GM23338 (cell line): Measurements from ENCODE around the gene TEPSIN. TPM values are rescaled to one million over a fixed set of nuclear protein-coding genes. Genes with fewer than 3 reads are reported as not detected.

ENCODE experiments used
- ATAC-seq: fragments of 200-7000 bp; cut with Tn5 transposase; 3 replicates; pipeline ENCODE4 v1.9.1; 2020
- DNase-seq: peaks from one replicate; pipeline ENCODE4 v3.0.0-alpha.2; 2015; ENCODE audit warnings: low spot score
- H2AFZ ChIP-seq: fragments of 200-600 bp; sonication (generic); 2 replicates; pipeline ENCODE4 v1.8.0; 2016; ENCODE audit warnings: antibody characterized with exemption, mild to moderate bottlenecking, moderate library complexity
- H3F3A ChIP-seq: fragments of 200-600 bp; sonication (generic); replicated peaks from 2 replicates; pipeline ENCODE4 v1.8.0; 2017; ENCODE audit warnings: antibody characterized with exemption, mixed run types, low read depth
- H3K27ac ChIP-seq: fragments of 200-600 bp; sonication (generic); 2 replicates; pipeline ENCODE4 v1.6.1; 2016; ENCODE audit warnings: low read depth
- H3K27me3 ChIP-seq: fragments of 200-600 bp; sonication (generic); 2 replicates; pipeline ENCODE4 v1.8.0; 2016; ENCODE audit warnings: mild to moderate bottlenecking, mixed run types, moderate library complexity; ENCODE audit not compliant: insufficient read depth
- H3K36me3 ChIP-seq: fragments of 200-600 bp; sonication (generic); 2 replicates; pipeline ENCODE4 v1.8.0; 2016; ENCODE audit warnings: mild to moderate bottlenecking; ENCODE audit not compliant: insufficient read depth
- H3K4me1 ChIP-seq: fragments of 200-600 bp; sonication (generic); 2 replicates; pipeline ENCODE4 v1.8.0; 2016; ENCODE audit warnings: mild to moderate bottlenecking, moderate library complexity; ENCODE audit not compliant: insufficient read depth
- H3K4me2 ChIP-seq: fragments of 200-600 bp; sonication (generic); 2 replicates; pipeline ENCODE4 v1.7.1; 2017; ENCODE audit warnings: mixed run types
- H3K4me3 ChIP-seq: fragments of 200-600 bp; sonication (generic); 2 replicates; pipeline ENCODE4 v1.6.1; 2016; ENCODE audit warnings: mixed run types
- H3K79me2 ChIP-seq: fragments of 200-600 bp; sonication (generic); replicated peaks from 2 replicates; pipeline ENCODE4 v1.8.0; 2017; ENCODE audit warnings: mild to moderate bottlenecking; ENCODE audit not compliant: insufficient read depth
- H3K9me2 ChIP-seq: fragments of 200-600 bp; sonication (generic); 2 replicates; pipeline ENCODE4 v1.8.0; 2017; ENCODE audit not compliant: insufficient read depth
- H4K20me1 ChIP-seq: fragments of 200-600 bp; sonication (generic); replicated peaks from 2 replicates; pipeline ENCODE4 v1.8.0; 2017; ENCODE audit warnings: mild to moderate bottlenecking; ENCODE audit not compliant: insufficient read depth
- H3K27ac Mint-ChIP-seq: 2 replicates; pipeline ENCODE4 v1.8.0; 2020; ENCODE audit warnings: inconsistent platforms, mild to moderate bottlenecking, moderate library complexity, mixed read lengths
- H3K27me3 Mint-ChIP-seq: 3 replicates; pipeline ENCODE4 v1.8.0; 2022; ENCODE audit warnings: low read depth, mild to moderate bottlenecking, moderate library complexity, mixed read lengths, inconsistent platforms; ENCODE audit not compliant: insufficient read depth, poor library complexity
- H3K36me3 Mint-ChIP-seq: 3 replicates; pipeline ENCODE4 v1.8.0; 2021; ENCODE audit warnings: low read depth, mild to moderate bottlenecking, inconsistent platforms, moderate library complexity, mixed read lengths
- H3K4me1 Mint-ChIP-seq: 3 replicates; pipeline ENCODE4 v1.8.0; 2020; ENCODE audit warnings: mild to moderate bottlenecking, inconsistent platforms, mixed read lengths
- H3K4me3 Mint-ChIP-seq: 3 replicates; pipeline ENCODE4 v1.8.0; 2021; ENCODE audit warnings: moderate library complexity, mild to moderate bottlenecking, inconsistent platforms, mixed read lengths
- H3K9me3 Mint-ChIP-seq: 3 replicates; pipeline ENCODE4 v1.8.0; 2020; ENCODE audit warnings: moderate library complexity, mild to moderate bottlenecking, inconsistent platforms, mixed read lengths
- CREB1 ChIP-seq: fragments of 250-450 bp; sonication (Bioruptor Pico); IDR thresholded peaks from 2 replicates; pipeline ENCODE4 v1.5.0; 2020; ENCODE audit warnings: low read depth, mild to moderate bottlenecking, moderate library complexity
- EZH2phosphoT487 ChIP-seq: fragments of 200-600 bp; sonication (generic); IDR thresholded peaks from one replicate; pipeline ENCODE4 v1.8.1; 2018; ENCODE audit warnings: antibody characterized with exemption; ENCODE audit not compliant: unreplicated experiment
- STAT1 ChIP-seq: IDR thresholded peaks from one replicate; pipeline ENCODE4 v1.6.1; 2016; ENCODE audit warnings: antibody characterized with exemption; ENCODE audit not compliant: unreplicated experiment
- ZNF331 ChIP-seq: fragments of 250-450 bp; sonication (Bioruptor Pico); IDR thresholded peaks from 2 replicates; pipeline ENCODE4 v1.5.0; 2020; ENCODE audit warnings: low read depth, mild to moderate bottlenecking, moderate library complexity
- polyA plus RNA-seq: library from polyadenylated mRNA; unstranded; fragments of >200 nt; fragmentation: Nextera tagmentation; extraction: Ambion mirVana; gene quantifications from 2 replicates; pipeline ENCODE4 v1.2.1, GENCODE V29; 2016
- total RNA-seq: library from RNA; depleted of rRNA; stranded (reverse); fragments of >200 nt; shearing (Covaris generic); gene quantifications from 2 replicates; pipeline ENCODE4 v1.2.3, GENCODE V29; 2014
- TF ChIP-seq, protein P1 (sequence below): fragments of 250-450 bp; sonication (Bioruptor Pico); IDR thresholded peaks from 2 replicates; pipeline ENCODE4 v1.5.0; 2020; ENCODE audit warnings: mild to moderate bottlenecking, moderate library complexity
- TF ChIP-seq, protein P2 (sequence below): IDR thresholded peaks from one replicate; pipeline ENCODE4 v1.6.1; 2018; ENCODE audit warnings: antibody characterized with exemption; ENCODE audit not compliant: unreplicated experiment

Gene TEPSIN
- total and polyA plus RNA-seq, 2 experiments from 2014 or later: 4.4 to 25.3 TPM

DNA sequence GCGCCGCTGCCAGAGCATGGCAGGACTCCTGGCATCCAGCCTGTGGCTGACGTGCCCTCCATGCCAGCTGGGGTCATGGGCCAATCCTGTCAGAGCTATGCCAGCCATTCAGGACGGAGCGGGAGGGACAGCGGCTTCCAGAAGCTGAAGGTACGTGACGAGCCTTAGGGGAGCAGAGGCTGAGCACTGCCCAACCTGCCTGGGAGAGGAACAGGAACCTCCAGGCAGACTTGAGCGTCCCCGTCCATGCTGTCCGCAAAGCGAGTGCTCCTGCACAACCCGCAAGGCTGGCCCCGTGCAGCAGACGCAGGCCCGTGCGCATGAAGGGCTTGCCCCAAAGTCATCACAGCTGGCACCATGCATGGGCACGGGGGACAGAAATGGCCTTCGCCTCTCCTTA, 21.8 kb upstream of the TEPSIN start (continued):
- TF ChIP-seq, protein P1, sequence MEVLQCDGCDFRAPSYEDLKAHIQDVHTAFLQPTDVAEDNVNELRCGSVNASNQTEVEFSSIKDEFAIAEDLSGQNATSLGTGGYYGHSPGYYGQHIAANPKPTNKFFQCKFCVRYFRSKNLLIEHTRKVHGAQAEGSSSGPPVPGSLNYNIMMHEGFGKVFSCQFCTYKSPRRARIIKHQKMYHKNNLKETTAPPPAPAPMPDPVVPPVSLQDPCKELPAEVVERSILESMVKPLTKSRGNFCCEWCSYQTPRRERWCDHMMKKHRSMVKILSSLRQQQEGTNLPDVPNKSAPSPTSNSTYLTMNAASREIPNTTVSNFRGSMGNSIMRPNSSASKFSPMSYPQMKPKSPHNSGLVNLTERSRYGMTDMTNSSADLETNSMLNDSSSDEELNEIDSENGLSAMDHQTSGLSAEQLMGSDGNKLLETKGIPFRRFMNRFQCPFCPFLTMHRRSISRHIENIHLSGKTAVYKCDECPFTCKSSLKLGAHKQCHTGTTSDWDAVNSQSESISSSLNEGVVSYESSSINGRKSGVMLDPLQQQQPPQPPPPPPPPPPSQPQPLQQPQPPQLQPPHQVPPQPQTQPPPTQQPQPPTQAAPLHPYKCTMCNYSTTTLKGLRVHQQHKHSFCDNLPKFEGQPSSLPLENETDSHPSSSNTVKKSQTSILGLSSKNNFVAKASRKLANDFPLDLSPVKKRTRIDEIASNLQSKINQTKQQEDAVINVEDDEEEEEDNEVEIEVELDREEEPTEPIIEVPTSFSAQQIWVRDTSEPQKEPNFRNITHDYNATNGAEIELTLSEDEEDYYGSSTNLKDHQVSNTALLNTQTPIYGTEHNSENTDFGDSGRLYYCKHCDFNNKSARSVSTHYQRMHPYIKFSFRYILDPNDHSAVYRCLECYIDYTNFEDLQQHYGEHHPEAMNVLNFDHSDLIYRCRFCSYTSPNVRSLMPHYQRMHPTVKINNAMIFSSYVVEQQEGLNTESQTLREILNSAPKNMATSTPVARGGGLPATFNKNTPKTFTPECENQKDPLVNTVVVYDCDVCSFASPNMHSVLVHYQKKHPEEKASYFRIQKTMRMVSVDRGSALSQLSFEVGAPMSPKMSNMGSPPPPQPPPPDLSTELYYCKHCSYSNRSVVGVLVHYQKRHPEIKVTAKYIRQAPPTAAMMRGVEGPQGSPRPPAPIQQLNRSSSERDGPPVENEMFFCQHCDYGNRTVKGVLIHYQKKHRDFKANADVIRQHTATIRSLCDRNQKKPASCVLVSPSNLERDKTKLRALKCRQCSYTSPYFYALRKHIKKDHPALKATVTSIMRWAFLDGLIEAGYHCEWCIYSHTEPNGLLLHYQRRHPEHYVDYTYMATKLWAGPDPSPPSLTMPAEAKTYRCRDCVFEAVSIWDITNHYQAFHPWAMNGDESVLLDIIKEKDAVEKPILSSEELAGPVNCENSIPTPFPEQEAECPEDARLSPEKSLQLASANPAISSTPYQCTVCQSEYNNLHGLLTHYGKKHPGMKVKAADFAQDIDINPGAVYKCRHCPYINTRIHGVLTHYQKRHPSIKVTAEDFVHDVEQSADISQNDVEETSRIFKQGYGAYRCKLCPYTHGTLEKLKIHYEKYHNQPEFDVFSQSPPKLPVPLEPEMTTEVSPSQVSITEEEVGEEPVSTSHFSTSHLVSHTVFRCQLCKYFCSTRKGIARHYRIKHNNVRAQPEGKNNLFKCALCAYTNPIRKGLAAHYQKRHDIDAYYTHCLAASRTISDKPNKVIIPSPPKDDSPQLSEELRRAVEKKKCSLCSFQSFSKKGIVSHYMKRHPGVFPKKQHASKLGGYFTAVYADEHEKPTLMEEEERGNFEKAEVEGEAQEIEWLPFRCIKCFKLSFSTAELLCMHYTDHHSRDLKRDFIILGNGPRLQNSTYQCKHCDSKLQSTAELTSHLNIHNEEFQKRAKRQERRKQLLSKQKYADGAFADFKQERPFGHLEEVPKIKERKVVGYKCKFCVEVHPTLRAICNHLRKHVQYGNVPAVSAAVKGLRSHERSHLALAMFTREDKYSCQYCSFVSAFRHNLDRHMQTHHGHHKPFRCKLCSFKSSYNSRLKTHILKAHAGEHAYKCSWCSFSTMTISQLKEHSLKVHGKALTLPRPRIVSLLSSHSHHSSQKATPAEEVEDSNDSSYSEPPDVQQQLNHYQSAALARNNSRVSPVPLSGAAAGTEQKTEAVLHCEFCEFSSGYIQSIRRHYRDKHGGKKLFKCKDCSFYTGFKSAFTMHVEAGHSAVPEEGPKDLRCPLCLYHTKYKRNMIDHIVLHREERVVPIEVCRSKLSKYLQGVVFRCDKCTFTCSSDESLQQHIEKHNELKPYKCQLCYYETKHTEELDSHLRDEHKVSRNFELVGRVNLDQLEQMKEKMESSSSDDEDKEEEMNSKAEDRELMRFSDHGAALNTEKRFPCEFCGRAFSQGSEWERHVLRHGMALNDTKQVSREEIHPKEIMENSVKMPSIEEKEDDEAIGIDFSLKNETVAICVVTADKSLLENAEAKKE (CRISPR knock-in tag): no peak

DNA sequence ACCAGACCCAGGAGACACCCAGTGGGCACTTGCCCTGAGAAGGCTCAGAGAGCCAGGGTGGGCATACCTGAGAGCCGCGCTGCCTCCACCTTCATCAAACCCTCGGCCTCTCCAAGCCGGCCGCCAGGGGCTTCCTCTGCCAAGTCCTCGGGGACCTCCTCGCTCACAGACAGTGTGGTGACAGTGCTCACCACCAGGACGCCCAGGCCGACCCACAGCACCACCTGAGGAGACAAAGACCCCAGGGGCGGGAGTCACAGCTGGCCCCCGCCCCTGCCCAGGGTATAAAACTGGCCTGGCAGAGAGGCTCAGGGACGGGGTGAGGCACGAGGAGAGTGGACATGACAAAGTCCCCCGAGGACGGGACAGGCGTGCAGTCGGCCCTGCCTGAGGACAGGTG, 21.3 kb upstream of the TEPSIN start:
- no peak overlapping the region for H3K4me3 Mint-ChIP-seq
- no peaks in the 10 kb centered on the region; the same call in 2 of the 3 replicates for H3K4me1 Mint-ChIP-seq
- H3K27me3 ChIP-seq: no peaks in the 10 kb centered on the region
- H3K36me3 ChIP-seq: no peaks in the 10 kb centered on the region
- no peak overlapping the region for H3K27ac ChIP-seq
- no peaks in the 10 kb centered on the region; the same call in 2 of the 3 replicates for H3K36me3 Mint-ChIP-seq
- DNase-seq: no peak
- no peaks in the 10 kb centered on the region; the same call in 1 of the 2 replicates for H4K20me1 ChIP-seq
- H3K9me2 ChIP-seq: no peaks in the 10 kb centered on the region
- no peak for ATAC-seq
- H3K9me3 Mint-ChIP-seq: no peaks in the 10 kb centered on the region
- no peaks in the 10 kb centered on the region for H3K79me2 ChIP-seq
- H3K27ac Mint-ChIP-seq: no peak overlapping the region
- H3K4me2 ChIP-seq: no peak overlapping the region
- H3K4me1 ChIP-seq: no peaks in the 10 kb centered on the region
- no peak overlapping the region for H2AFZ ChIP-seq
- no peak overlapping the region for H3K4me3 ChIP-seq
- H3F3A ChIP-seq: no peaks in the 10 kb centered on the region; the same call in 1 of the 2 replicates
- H3K27me3 Mint-ChIP-seq: peaks cover 6% of the 10 kb centered on the region
- TF ChIP-seq, protein P1 (CRISPR knock-in tag): no peak
- TF ChIP-seq, protein P2, sequence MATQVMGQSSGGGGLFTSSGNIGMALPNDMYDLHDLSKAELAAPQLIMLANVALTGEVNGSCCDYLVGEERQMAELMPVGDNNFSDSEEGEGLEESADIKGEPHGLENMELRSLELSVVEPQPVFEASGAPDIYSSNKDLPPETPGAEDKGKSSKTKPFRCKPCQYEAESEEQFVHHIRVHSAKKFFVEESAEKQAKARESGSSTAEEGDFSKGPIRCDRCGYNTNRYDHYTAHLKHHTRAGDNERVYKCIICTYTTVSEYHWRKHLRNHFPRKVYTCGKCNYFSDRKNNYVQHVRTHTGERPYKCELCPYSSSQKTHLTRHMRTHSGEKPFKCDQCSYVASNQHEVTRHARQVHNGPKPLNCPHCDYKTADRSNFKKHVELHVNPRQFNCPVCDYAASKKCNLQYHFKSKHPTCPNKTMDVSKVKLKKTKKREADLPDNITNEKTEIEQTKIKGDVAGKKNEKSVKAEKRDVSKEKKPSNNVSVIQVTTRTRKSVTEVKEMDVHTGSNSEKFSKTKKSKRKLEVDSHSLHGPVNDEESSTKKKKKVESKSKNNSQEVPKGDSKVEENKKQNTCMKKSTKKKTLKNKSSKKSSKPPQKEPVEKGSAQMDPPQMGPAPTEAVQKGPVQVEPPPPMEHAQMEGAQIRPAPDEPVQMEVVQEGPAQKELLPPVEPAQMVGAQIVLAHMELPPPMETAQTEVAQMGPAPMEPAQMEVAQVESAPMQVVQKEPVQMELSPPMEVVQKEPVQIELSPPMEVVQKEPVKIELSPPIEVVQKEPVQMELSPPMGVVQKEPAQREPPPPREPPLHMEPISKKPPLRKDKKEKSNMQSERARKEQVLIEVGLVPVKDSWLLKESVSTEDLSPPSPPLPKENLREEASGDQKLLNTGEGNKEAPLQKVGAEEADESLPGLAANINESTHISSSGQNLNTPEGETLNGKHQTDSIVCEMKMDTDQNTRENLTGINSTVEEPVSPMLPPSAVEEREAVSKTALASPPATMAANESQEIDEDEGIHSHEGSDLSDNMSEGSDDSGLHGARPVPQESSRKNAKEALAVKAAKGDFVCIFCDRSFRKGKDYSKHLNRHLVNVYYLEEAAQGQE: no peak
- no peak for TF ChIP-seq EZH2phosphoT487
- no peak for TF ChIP-seq STAT1
- no peak for TF ChIP-seq ZNF331 (CRISPR knock-in tag)
- no peak for TF ChIP-seq CREB1
